ENCODE results near the gene DLGAP3. TPM values are rescaled to one million over a fixed set of nuclear protein-coding genes. Genes with fewer than 3 reads are reported as not detected.

DLGAP3 gene
- total and polyA plus RNA-seq, 2 donors (not counting 3 experiments of a cell fraction or from before 2014, with no cell fraction given) = 0.04 to 0.20 TPM

DNA sequence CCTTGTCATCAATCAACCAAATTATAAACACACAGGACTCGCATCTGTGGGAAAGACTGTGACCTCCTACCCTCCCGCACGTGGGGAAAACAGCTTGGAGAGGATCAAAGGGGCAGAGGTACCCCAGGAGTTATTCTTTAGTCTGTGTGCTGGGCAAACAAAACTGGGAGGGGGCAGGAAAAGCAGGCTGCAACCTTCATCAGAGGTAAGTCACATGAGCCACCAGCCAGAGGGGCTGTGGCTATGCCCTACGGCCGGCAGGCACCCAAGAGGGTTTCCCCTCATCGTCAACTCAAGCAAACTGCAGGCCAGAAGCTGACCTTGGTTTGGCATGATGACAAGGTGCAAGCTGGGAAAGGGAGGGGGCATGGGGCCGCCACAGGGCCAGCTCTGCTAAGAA, 82.4 kb downstream of the DLGAP3 start:
- no TSS peak for BruUV-seq (replicated peaks)
- intact Hi-C loops (cut with micrococcal nuclease) = no loop called here
- H3K27me3 ChIP-seq (ENCODE audit: control insufficient read depth in 2 of 2, insufficient read depth in 2 of 2, low read length in 2 of 2) = no peaks in the 10 kb centered on the region
- no peak overlapping the region for H2AFZ ChIP-seq (ENCODE audit: low read depth, low read length)
- no peak for TF ChIP-seq MAX (IDR thresholded peaks at IDR 0.05; ENCODE audit: insufficient read depth, insufficient read length)
- no peak for TF ChIP-seq JUN (IDR thresholded peaks at IDR 0.05; ENCODE audit: borderline replicate concordance, insufficient read depth, insufficient read length, low read depth)
- no peak for TF ChIP-seq POLR2AphosphoS5 (IDR thresholded peaks at IDR 0.05; ENCODE audit: insufficient read depth, low read depth, low read length)
- no peak for TF ChIP-seq CTCF (IDR thresholded peaks at IDR 0.05; ENCODE audit: extremely low read depth in 1 of 2, insufficient read depth in 1 of 2, low read depth in 1 of 2, low read length in 2 of 2)
- no peak for TF ChIP-seq GATA2 (IDR thresholded peaks at IDR 0.05; ENCODE audit: insufficient read depth, insufficient read length, low read depth, low read length)
- no peak for TF ChIP-seq EZH2 (IDR thresholded peaks at IDR 0.05; ENCODE audit: borderline replicate concordance, low read depth, low read length, severe bottlenecking)
- TF ChIP-seq FOS (IDR thresholded peaks at IDR 0.05; ENCODE audit: borderline replicate concordance, insufficient read depth, low read length) = no peak
- no peak for TF ChIP-seq MYC (IDR thresholded peaks at IDR 0.05; ENCODE audit: low read depth, low read length)
- TF ChIP-seq POLR2A (IDR thresholded peaks at IDR 0.05; ENCODE audit: low read depth, low read length) = no peak
- POLR2A ChIA-PET = no interaction called here
- dilution Hi-C loops (cut with MboI; ENCODE audit: extremely low pct_ligation_motif_present, low sequenced_read_pairs) = no loop called here
- H3K27ac ChIP-seq (ENCODE audit: insufficient read depth, low read depth, low read length) = no peak overlapping the region
- H3K36me3 ChIP-seq (ENCODE audit: control insufficient read depth in 2 of 2, extremely low read depth in 1 of 2, insufficient read depth in 2 of 2, low read length in 2 of 2) = no peaks in the 10 kb centered on the region
- no peak overlapping the region for H3K4me3 ChIP-seq (replicated peaks in 1 of 3; ENCODE audit: insufficient read depth in 1 of 3, low read depth in 1 of 3, low read length in 3 of 3)
- no peak overlapping the region for H3K4me2 ChIP-seq (ENCODE audit: insufficient read depth, low read length)
- no peaks in the 10 kb centered on the region for H3K9me3 ChIP-seq (replicated peaks; ENCODE audit: control insufficient read depth, insufficient read depth, low read length)
- CTCF ChIA-PET = interaction anchor here (1.7 kb wide), 1 partner anchor 19 kb away, joined by 5 read pairs; no protein-coding TSS in a partner anchor
- FAIRE-seq (no peak), DNase-seq (ENCODE audit: low read depth, low spot score) (peak; percentile 30)
- H3K9me1 ChIP-seq (replicated peaks; ENCODE audit: control insufficient read depth, extremely low read depth, insufficient read depth, low read length) = no peaks in the 10 kb centered on the region
- no peak overlapping the region for H3K9ac ChIP-seq (replicated peaks; ENCODE audit: extremely low read depth, insufficient read depth, low read length)
- H4K20me1 ChIP-seq (replicated peaks; ENCODE audit: control insufficient read depth, extremely low read depth, insufficient read depth, low read length) = no peaks in the 10 kb centered on the region
- H3K4me1 ChIP-seq (ENCODE audit: control insufficient read depth, extremely low read depth, insufficient read depth, low read length) = peaks cover 38% of the 10 kb centered on the region
- peaks cover 7% of the 10 kb centered on the region for H3K79me2 ChIP-seq (ENCODE audit: control insufficient read depth, insufficient read depth, low read length)
